ENCODE results near the gene FLT1.

FLT1 gene

DNA sequence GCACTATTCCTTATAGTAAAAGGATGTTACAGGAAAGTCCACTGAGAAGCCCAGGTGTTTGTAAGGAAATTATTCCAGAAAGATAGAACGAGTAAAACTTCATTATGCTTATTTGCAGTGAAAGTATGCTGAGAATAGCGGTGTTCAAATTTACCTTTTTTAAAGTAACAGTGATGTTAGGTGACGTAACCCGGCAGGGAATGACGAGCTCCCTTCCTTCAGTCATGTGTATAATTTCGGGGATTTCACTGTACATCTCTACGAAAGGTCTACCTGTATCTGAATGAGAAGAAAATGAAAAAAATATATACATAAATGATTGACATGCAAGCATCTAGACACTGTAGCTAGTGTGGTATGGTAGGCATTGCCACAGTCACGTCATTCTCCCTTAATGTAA lies 56.9 kb downstream of the FLT1 start:
- Mint-ChIP-seq H3K36me3 (ENCODE audit: low read depth) (peaks cover 3% of the 10 kb centered on the region), H3K4me3 (no peak overlapping the region), H3K27me3 (ENCODE audit: low read depth) (peaks cover 31% of the 10 kb centered on the region), H3K4me1 (no peaks in the 10 kb centered on the region), H3K27ac (no peak overlapping the region), H3K9me3 (peaks cover 14% of the 10 kb centered on the region)
- TF ChIP-seq, protein P1, sequence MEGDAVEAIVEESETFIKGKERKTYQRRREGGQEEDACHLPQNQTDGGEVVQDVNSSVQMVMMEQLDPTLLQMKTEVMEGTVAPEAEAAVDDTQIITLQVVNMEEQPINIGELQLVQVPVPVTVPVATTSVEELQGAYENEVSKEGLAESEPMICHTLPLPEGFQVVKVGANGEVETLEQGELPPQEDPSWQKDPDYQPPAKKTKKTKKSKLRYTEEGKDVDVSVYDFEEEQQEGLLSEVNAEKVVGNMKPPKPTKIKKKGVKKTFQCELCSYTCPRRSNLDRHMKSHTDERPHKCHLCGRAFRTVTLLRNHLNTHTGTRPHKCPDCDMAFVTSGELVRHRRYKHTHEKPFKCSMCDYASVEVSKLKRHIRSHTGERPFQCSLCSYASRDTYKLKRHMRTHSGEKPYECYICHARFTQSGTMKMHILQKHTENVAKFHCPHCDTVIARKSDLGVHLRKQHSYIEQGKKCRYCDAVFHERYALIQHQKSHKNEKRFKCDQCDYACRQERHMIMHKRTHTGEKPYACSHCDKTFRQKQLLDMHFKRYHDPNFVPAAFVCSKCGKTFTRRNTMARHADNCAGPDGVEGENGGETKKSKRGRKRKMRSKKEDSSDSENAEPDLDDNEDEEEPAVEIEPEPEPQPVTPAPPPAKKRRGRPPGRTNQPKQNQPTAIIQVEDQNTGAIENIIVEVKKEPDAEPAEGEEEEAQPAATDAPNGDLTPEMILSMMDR (IDR thresholded peaks at IDR 0.05; ENCODE audit: unreplicated experiment in 3 of 3) = no peak

GRCh38 chr13:28435917-28436316 lies 59.0 kb downstream of the FLT1 start:
- Mint-ChIP-seq H3K4me1 (no peaks in the 10 kb centered on the region), H3K36me3 (ENCODE audit: low read depth) (no peaks in the 10 kb centered on the region), H3K4me3 (no peak overlapping the region), H3K9me3 (peaks cover 8% of the 10 kb centered on the region), H3K27ac (no peak overlapping the region), H3K27me3 (ENCODE audit: low read depth) (peaks cover 27% of the 10 kb centered on the region)
- TF ChIP-seq, protein P1 (IDR thresholded peaks at IDR 0.05; ENCODE audit: unreplicated experiment in 3 of 3) = no peak

- Mint-ChIP-seq H3K4me3 (no peak overlapping the region), H3K27ac (no peak overlapping the region), H3K4me1 (no peaks in the 10 kb centered on the region), H3K9me3 (peaks cover 6% of the 10 kb centered on the region), H3K27me3 (ENCODE audit: low read depth) (peaks cover 18% of the 10 kb centered on the region), H3K36me3 (ENCODE audit: low read depth) (no peaks in the 10 kb centered on the region)
- TF ChIP-seq, protein P1 (IDR thresholded peaks at IDR 0.05; ENCODE audit: unreplicated experiment in 3 of 3) = no peak
These were observed 60.0 kb downstream of the FLT1 start for GRCh38 chr13:28434926-28435325.

DNA sequence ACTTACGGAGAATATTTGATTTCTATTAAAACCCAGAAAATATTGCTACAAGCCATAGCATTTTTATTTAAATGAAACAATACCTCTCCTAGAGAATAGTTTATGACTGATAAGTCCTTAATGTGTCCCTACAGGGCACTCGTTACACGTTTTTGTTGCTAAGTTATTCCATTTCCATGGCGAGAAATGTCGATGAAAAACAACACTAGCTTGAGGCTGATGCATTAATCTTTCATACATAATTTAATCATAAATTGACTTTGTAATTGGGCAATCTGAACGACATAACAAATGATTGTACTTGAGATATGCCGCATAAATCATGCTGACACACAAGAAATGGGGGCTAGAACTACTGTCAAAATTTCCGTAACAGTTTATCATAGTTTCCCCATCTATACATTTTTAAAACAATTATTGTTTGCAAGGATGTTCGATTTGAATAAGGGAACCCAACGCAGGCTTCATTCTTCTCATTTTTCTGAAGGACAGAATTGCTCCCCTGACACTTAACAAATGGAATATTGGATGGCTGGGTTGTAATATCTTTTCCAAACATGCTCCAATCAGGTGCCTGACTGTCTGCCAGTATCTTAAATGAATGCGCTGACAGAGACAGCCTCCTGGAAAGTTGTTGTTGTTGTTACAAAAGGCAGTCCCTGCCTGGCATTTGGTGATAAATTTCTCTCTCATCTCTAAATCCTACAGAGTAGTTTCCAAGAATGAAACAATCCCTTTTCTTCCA lies 61.9 kb downstream of the FLT1 start:
- H3K36me3 Mint-ChIP-seq (ENCODE audit: low read depth) = no peaks in the 10 kb centered on the region
- no peaks in the 10 kb centered on the region for H3K9me3 Mint-ChIP-seq
- H3K4me3 Mint-ChIP-seq = no peak overlapping the region
- H3K27me3 Mint-ChIP-seq (ENCODE audit: low read depth) = peaks cover 8% of the 10 kb centered on the region
- TF ChIP-seq, protein P1 (IDR thresholded peaks at IDR 0.05; ENCODE audit: unreplicated experiment in 3 of 3) = no peak
- H3K27ac Mint-ChIP-seq = no peak overlapping the region
- no peaks in the 10 kb centered on the region for H3K4me1 Mint-ChIP-seq

DNA sequence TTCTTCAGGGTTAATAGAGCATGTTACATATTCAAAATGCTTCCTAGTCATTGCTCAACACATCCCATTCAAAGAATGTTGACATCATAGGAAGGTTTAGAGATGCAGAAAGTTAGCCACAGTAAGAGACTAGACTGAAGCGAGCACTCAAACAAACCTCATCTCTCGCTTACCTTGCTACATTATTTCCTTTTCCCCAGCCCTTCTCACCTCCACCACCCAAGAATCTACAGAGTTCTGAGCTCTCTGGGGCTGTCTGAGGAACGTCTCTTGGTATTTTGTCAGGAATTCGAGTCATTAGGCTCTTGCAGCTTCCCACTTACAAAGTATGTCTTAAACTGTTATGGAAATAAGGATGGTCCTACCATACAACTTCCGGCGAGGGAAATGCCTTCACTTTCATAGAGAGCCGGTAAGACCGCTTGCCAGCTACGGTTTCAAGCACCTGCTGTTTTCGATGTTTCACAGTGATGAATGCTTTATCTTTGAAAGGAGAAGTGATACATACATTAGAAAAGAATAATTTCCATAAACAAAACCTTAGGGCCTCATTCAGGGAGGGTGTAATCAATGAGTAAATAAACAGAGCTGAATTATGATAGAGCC lies 65.1 kb downstream of the FLT1 start:
- Mint-ChIP-seq H3K9me3 (no peaks in the 10 kb centered on the region), H3K27ac (no peak overlapping the region), H3K4me3 (no peak overlapping the region), H3K27me3 (ENCODE audit: low read depth) (no peaks in the 10 kb centered on the region), H3K4me1 (no peaks in the 10 kb centered on the region), H3K36me3 (ENCODE audit: low read depth) (no peaks in the 10 kb centered on the region)
- TF ChIP-seq, protein P1 (IDR thresholded peaks at IDR 0.05; ENCODE audit: unreplicated experiment in 3 of 3) = no peak

GRCh38 chr13:28429096-28429495 lies 65.8 kb downstream of the FLT1 start:
- Mint-ChIP-seq H3K27ac (no peak overlapping the region), H3K4me3 (no peak overlapping the region), H3K9me3 (no peaks in the 10 kb centered on the region), H3K4me1 (no peaks in the 10 kb centered on the region), H3K36me3 (ENCODE audit: low read depth) (no peaks in the 10 kb centered on the region), H3K27me3 (ENCODE audit: low read depth) (no peaks in the 10 kb centered on the region)
- TF ChIP-seq, protein P1 (IDR thresholded peaks at IDR 0.05; ENCODE audit: unreplicated experiment in 3 of 3) = no peak

Measured in nephron (organoid).